T-helper 1 cell treated with Interleukin-12 subunit alpha and Interleukin-12 subunit beta and Interleukin-4 antibody, amounts not matched to agents 30 ng/mL and 1 ng/mL, for 36 hours (primary cell): ENCODE results near the gene TUB. TPM values are rescaled to one million over a fixed set of nuclear protein-coding genes. Genes with fewer than 3 reads are reported as not detected.

Experiments used
- intact Hi-C: fragments of 100-400 bp; cut with micrococcal nuclease; formaldehyde crosslinking; loops from one replicate; pipeline ENCODE4 v1.15.1; 2024
- total RNA-seq: library from RNA; stranded (reverse); gene quantifications from 2 replicates; pipeline ENCODE4 v1.2.3, GENCODE V29; 2022

The TUB gene
- 0.05 and 0.07 TPM in 2 replicates for total RNA-seq

- intact Hi-C loops: no loop called here
These were observed at the start of gene TUB for GRCh38 chr11:8080674-8081590. TUB (plus strand) TSS chr11:8081211; CDS start chr11:8081511, 300 bp downstream.

GRCh38 chr11:8031248-8032115 is 49.5 kb upstream of the TUB start:
- intact Hi-C loops: loop anchor here (10.0 kb wide), 1 partner anchor 533 kb away; no protein-coding TSS in a partner anchor

DNA sequence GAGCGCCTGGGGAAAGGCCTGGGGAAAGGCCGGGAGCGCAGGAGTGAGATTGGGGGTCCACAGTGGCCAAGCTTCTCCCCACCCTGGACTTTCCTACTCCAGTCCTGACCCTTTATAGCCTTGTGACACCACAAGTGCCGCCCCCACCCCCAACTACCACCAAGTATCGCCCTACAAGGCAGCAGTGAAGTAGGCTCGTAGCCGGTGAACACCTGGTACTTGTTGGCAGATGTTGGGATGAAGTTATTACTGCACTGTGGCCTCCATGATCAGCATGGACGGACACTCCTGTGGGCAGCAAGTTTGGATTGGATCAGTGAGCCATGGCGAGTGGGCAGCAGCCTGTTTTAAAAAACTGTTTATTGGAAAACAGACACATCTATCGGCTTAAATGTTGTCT is 48.9 kb upstream of the TUB start:
- intact Hi-C loops: loop anchor here (10.0 kb wide), 1 partner anchor 533 kb away; no protein-coding TSS in a partner anchor

DNA sequence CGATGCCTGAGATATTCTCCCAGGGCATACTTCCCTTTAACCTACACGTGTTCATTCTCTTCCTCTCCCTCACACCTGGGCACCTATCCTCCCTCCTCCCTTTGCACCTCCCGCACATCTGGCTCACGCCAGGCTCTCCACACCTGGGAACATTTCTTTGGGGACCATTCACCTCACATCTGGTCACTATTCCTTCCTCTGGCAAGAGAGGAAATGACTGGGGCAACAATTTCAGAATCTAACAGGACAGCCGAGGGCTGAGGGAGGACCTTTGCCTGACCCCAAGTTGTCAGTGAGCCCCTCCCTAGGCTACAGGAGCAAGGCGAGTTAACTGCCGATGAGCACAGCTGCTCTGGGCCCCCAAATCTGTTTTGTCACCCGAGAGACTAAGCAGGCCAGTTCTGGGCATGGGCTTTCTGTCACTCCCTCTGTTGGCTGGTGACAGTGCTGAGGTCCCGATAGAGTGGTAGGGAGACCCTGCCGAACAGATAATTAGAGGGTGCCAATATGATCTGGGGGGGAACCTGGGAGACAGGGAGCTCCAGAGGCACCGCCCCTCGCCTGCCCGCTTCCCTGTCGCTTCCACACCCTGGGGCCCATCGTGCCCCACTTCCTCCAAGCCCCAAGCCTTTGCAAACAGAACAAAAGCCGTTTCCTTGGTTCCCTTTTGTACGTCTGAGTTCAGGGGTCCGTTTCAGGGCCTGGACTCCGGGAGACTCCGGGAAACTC is 48.3 kb upstream of the TUB start:
- intact Hi-C loops: loop anchor here (1.0 to 10.0 kb wide), 3 partner anchors 26 to 532 kb away; no protein-coding TSS in a partner anchor

DNA sequence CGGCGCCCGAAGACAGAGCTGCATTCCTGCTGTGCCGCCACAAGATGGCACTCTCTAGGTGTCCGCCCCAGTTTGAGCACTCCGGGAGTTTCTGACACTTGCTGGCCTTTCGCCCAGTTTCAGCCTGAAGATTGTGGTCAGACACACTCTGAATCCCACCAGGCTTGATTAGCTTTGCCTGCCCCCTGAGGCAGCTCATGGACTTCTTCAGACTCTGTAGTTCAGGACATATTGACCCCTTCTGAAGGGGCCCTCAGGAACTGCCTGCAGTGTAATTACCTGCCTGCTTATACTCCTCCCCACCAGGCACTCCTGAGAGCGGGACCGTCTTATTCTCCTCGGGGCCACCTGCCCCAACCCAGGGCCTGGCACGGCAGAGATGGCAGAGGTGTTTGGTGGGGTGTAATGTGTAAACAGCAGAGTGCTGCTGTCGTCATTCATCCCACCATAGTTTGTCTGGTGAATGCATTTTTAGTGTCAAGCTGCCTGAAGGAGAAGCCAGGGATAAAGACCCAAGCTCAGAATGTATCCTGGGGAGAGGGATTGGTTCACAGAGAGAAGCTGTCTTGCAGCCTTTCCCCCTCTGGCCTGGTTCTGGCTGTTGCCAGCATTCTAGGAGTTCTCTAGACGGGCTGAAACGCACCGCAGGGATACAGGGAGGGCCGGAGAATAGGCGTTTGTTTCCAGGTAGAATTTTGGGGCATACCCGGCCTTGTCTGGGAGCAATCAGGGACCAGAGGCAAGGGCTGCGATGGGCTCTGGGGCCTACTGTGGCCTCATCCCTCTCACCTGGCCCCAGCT is 47.5 kb upstream of the TUB start:
- intact Hi-C loops: loop anchor here (1.0 to 10.0 kb wide), 3 partner anchors 27 to 531 kb away; no protein-coding TSS in a partner anchor

- intact Hi-C loops: loop anchor here (10.0 kb wide), 1 partner anchor 531 kb away; no protein-coding TSS in a partner anchor
These were observed 46.9 kb upstream of the TUB start for GRCh38 chr11:8034106-8034585.

DNA sequence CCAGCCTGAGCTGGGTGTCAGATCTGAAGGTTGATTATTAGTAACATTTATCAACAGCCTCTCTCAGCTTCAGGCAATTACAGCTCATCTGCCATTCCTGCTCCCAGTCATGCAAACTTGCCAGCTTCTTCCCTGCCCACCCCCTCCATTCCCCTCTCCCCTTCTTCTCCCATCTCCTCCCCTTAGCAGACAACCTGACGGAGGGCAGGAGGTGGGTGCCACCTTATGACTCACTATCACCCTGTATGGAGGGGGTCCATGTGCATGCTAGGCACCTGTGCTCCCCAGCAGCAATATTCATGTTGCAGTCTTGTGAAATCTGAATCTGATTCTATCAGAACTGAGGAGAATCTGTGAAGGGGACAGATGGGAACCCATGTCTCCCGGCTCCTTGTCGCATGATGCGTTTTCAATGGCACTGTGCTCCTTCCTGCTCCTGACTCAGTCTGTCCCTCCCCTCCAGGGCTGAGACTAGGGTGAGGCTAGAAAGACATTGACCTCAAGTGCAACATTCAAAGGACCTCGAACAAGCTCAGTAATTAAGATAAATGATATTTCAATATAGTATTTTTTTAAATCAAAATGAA is 46.3 kb upstream of the TUB start:
- intact Hi-C loops: loop anchor here (10.0 kb wide), 1 partner anchor 530 kb away; no protein-coding TSS in a partner anchor

GRCh38 chr11:8035200-8035855 is 45.7 kb upstream of the TUB start:
- intact Hi-C loops: loop anchor here (10.0 kb wide), 1 partner anchor 529 kb away; no protein-coding TSS in a partner anchor

DNA sequence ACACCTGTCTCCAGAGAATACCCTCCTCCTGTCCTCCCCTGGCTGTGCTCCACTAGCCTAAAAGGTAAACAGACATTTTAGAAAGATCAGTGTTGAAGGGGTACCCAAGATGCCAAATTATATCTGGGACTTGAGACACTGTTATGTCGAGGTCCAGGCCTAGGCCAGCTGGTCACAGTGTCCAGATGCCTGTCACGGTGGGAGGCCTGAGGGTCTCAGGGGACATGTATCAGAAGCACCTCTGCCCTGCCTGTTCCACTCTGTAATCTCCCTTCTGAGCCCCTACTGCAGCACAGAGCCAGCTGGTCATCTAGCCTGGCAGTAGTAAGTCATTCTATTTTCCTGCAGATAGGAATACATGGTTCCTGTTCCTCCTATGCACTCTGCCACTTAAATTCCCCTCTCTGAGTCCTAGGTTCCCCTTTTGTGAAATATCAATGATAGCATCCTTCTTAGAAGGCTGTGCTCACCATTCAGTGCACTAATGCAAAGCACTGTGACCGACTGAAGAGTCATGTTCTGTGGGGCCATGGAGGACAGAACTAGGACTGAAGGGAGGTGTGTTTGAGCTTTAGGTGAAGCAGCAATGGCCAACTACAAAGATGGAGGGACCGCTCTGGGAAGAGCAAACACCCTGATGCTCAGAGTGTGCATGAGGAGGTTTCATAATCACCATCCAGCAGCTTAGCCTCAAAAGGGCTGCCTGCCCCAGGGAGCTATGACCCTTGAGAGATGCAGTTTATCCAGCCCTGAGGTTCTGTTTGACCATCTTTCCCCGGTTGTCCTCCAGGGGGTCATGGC is 44.8 kb upstream of the TUB start:
- intact Hi-C loops: loop anchor here (10.0 kb wide), 1 partner anchor 529 kb away; no protein-coding TSS in a partner anchor

DNA sequence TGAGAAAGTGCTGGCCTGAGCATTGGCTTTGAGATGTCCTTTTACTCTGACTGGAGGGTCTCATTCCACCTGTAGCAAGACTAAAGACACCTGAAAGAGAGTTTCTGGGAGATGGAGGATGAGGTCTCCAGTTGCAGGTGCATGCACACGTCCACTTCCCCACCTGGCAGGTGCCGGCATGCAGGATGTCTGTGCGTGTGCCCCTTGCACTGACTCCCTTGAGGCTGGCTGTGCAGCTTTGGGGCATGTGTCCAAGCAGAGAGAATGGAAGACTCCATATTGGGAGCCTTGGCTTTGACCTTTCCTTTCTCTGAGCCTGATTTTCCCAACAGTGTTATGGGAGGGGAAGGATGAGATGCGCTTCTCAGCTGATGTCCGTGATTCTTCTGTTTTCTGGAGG is 44.0 kb upstream of the TUB start:
- intact Hi-C loops: loop anchor here (10.0 kb wide), 1 partner anchor 528 kb away; no protein-coding TSS in a partner anchor

DNA sequence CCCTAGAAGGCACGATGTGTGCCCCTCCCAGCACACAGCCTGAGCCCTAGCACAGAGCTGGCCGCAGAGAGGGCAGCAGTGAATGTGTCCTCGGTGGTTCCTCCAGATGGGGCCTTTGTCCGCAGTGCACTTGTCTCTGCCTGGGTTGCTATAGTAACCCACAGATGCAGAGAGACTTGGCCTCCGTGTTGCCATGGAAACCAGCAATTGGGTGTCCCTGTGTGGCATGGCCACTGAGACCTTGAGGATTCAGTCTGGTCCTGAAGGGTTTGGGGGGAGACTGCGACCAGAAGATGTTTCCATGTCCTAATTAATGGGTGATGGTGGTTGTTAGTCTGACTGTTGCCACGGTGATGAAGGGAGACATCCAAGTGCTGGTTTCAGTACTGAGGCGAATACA is 42.6 kb upstream of the TUB start:
- intact Hi-C loops: loop anchor here (10.0 kb wide), 1 partner anchor 526 kb away; no protein-coding TSS in a partner anchor

DNA sequence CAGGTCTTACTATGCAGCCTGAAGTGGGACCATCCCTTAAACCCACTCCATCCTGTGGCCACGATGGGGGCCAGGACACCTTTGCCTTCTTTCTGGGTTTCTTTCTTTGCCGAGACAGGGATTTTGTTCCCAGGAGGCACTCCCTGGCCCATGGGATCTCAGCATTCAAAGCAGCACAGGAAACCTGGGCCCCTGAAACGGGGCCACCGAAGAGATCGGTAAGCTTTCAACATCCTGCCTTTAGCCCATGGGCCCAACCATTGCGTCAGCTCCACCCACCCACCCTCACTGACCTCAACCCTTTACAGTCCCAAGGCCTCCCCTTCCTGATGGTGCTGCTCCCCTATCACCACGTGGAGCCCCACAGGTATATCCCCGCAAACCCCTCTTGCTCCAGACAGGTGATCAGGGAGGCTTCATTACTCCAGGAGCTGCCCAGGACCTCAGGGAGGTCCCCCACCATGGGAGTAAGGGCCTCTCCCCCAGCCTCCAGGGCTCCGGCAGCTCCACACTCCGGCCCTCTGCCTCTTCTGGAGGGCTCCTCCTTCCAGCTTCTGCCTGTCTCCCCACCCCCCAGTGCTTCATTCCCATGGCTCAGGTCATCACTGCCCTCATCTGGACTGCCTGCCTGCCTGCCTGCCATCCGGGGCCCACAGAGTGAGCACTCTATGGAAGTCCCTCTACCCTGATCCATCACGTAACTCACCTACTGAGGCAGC is 42.0 kb upstream of the TUB start:
- intact Hi-C loops: loop anchor here (10.0 kb wide), 1 partner anchor 526 kb away; no protein-coding TSS in a partner anchor

DNA sequence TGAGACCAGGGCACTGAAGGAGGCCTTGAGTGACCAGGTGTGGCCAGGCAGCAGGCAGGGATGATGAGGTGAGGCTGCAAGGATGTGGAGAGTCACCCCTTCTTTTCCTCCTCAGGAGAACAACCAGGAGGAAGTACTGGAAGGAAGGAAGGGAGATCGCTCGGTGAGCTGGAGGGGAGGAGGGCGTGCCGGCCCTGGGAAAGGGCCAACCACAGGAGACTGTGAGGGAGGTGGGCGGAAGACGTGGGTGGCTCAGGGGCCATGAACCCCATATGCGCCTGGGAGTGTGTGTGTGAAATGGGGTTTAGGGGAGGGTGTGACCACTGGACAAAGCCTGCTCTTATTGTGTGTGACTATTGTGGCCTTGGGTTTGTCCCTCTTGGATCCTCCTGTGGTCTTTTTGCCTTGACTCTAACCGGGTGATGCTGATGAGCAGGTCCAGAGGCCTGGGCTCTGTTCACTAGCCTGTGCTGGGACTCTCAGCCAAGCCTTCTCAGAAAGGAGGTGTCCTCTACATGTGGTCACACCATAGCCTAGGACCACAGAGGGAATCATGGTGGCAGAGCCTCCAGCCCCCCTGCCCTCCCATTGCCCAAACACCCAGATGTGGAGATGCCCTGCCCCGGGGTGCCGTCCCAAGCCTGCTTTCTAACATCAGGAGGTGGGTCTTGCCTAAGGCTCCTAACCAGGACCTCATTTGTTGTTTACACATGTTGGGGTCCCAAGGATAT is 41.3 kb upstream of the TUB start:
- intact Hi-C loops: loop anchor here (10.0 kb wide), 1 partner anchor 525 kb away; no protein-coding TSS in a partner anchor

DNA sequence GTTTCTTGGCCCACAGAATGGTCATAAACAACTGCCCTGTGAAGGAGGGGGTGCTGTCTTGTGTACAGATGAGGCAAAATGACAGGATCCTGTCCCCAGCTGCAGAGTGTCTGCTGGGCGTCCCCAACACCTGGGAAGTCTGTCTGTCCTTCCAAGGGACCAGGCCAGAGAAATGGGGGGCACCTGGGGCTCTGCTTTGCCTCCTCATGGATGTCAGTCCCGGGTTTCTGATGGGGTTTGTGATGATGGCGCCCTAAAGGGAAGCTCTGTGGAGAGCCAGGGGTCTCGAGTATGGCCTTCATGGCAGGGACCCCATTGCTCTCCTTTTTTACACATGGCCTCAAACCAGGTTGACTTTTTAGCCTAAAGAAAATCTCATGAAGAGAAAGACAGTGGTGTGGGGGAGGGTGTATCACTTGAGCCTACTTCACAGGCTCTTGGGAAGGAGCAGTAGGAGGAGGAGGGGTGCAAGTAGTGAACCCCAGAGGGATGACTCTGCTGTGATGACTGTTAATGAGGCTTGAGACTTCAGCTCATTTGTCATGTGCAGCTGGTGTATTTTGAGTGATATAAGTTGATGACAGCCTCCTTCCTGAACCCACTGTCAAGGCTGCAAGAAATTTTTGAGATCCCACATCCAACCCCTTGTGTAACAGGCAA is 40.6 kb upstream of the TUB start:
- intact Hi-C loops: no loop called here

DNA sequence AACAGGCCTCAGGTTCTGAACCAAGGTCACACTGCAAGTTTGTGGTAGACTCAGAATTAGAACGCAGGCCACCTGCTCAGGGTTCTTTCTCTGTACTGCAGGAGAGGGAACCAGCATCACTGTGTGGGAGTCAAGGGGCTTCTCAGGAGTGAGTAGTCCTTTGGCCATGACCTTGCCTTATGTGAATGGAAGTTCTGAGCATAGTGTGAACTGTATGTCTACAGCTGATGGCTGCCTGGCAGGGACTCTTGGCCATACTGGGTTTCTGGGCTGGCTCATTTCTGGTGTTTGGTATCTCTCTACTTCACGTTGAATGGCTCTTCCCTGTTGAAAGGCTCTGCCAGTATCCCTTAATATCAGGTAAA is 40.1 kb upstream of the TUB start:
- intact Hi-C loops: no loop called here

GRCh38 chr11:8041576-8041975 is 39.4 kb upstream of the TUB start:
- intact Hi-C loops: no loop called here
